A549 (cell line): Measurements from ENCODE around the gene MAPK9. TPM values are rescaled to one million over a fixed set of nuclear protein-coding genes. Genes with fewer than 3 reads are reported as not detected.
A peak's percentile ranks its signal among the peaks of the same experiment; 100 is the strongest.

Experiments
- ATAC-seq, 2 experiments: fragments of 200-7000 bp in 1 of 2; fragments of >200 bp in 1 of 2; cut with Nextera tagmentation in 1 of 2; cut with Tn5 transposase in 1 of 2; 3 replicates each; pipeline versions ENCODE4 v1.8.0 to v1.9.1; 2018 to 2020; ENCODE audit warnings: mild to moderate bottlenecking in 1 of 2, moderate library complexity in 1 of 2
- CTCF ChIA-PET: fragments of 300-600 bp; sonication (Branson Sonifier 250); formaldehyde crosslinking; extraction: SDS; loops from one replicate; lab custom pipeline; 2021; ENCODE audit warnings: antibody characterized with exemption, inconsistent platforms; lab: Yijun Ruan, JAX
- POLR2A ChIA-PET: fragments of 350-600 bp; formaldehyde crosslinking; extraction: SDS; loops from one replicate; lab custom pipeline; 2021; ENCODE audit warnings: antibody characterized with exemption, inconsistent platforms; lab: Yijun Ruan, JAX
- DNase-seq, 2 experiments: peaks; one replicate each; pipeline versions ENCODE4 v3.0.0 to v3.0.0-alpha.2; 2011 to 2016; ENCODE audit warnings: low read depth in 1 of 2, low spot score in 1 of 2
- FAIRE-seq: peaks from 2 replicates; lab custom pipeline; 2011; peaks lifted over from hg19 to GRCh38; lab: Jason Lieb, UNC
- H3K27ac ChIP-seq, 2 experiments: fragments of >200 bp; sonication (Bioruptor Twin); formaldehyde crosslinking; 3 replicates each; pipeline ENCODE4 v1.5.1; 2016 to 2017
- H3K4me1 ChIP-seq: fragments of >200 bp; sonication (Bioruptor Twin); formaldehyde crosslinking; 3 replicates; pipeline ENCODE4 v1.6.1; 2016
- H3K4me2 ChIP-seq: fragments of >200 bp; sonication (Bioruptor Twin); formaldehyde crosslinking; 3 replicates; pipeline ENCODE4 v1.6.1; 2016
- H3K4me3 ChIP-seq: fragments of >200 bp; sonication (Bioruptor Twin); formaldehyde crosslinking; 3 replicates; pipeline ENCODE4 v1.5.1; 2016
- H3K9me3 ChIP-seq: fragments of >200 bp; sonication (Bioruptor Twin); formaldehyde crosslinking; 3 replicates; pipeline ENCODE4 v1.6.1; 2016
- CBX8 ChIP-seq: fragments of 200-600 bp; sonication (generic); IDR thresholded peaks from 2 replicates; pipeline ENCODE4 v1.6.1; 2016
- CEBPB ChIP-seq, 2 experiments: fragments of >200 bp in 1 of 2; sonication (Bioruptor Twin) in 1 of 2; formaldehyde crosslinking in 1 of 2; IDR thresholded peaks; 2 replicates each; pipeline ENCODE4 v1.6.1; 2012 to 2016
- FOSL2 ChIP-seq, 2 experiments: fragments of 450-650 bp in 1 of 2; fragments of >200 bp in 1 of 2; sonication (Bioruptor Twin) in 1 of 2; formaldehyde crosslinking; IDR thresholded peaks; 2 replicates each; pipeline versions ENCODE4 v1.5.0 to v1.6.1; 2016 to 2020; ENCODE audit warnings: mild to moderate bottlenecking in 1 of 2, moderate library complexity in 1 of 2
- FOXS1 ChIP-seq: fragments of 250-450 bp; sonication (Bioruptor Pico); IDR thresholded peaks from 2 replicates; pipeline ENCODE4 v1.5.0; 2020; ENCODE audit warnings: mild to moderate bottlenecking, moderate library complexity
- GATA3 ChIP-seq: IDR thresholded peaks from 2 replicates; pipeline ENCODE4 v1.6.1; 2012; ENCODE audit warnings: borderline replicate concordance
- HMGXB4 ChIP-seq: fragments of 250-450 bp; sonication (Bioruptor Pico); IDR thresholded peaks from 2 replicates; pipeline ENCODE4 v1.5.0; 2021; ENCODE audit warnings: mild to moderate bottlenecking, moderate library complexity, borderline replicate concordance
- HOXA7 ChIP-seq: fragments of 250-450 bp; sonication (Bioruptor Pico); IDR thresholded peaks from 2 replicates; pipeline ENCODE4 v1.5.0; 2020; ENCODE audit warnings: mild to moderate bottlenecking, moderate library complexity
- HOXB5 ChIP-seq: fragments of 250-450 bp; sonication (Bioruptor Pico); IDR thresholded peaks from 2 replicates; pipeline ENCODE4 v1.5.0; 2020; ENCODE audit warnings: mild to moderate bottlenecking, moderate library complexity
- MAFK ChIP-seq: fragments of 450-650 bp; IDR thresholded peaks from 2 replicates; pipeline ENCODE4 v1.6.1; 2014; ENCODE audit not compliant: partially characterized antibody
- MYC ChIP-seq: IDR thresholded peaks from 2 replicates; pipeline ENCODE4 v1.6.1; 2012; ENCODE audit warnings: mild to moderate bottlenecking, inconsistent platforms, low read length, improper control_type of control experiment, borderline replicate concordance
- NR3C1 ChIP-seq: fragments of >200 bp; sonication (Bioruptor Twin); formaldehyde crosslinking; IDR thresholded peaks from 3 replicates; pipeline ENCODE4 v1.6.1; 2017
- PHF8 ChIP-seq: fragments of 200-600 bp; sonication (generic); IDR thresholded peaks from 2 replicates; pipeline ENCODE4 v1.6.1; 2016; ENCODE audit warnings: low read depth, mild to moderate bottlenecking, antibody characterized with exemption, moderate library complexity, borderline replicate concordance
- RAD21 ChIP-seq, 2 experiments: fragments of >200 bp in 1 of 2; sonication (Bioruptor Twin) in 1 of 2; formaldehyde crosslinking in 1 of 2; IDR thresholded peaks in 1 of 2; conservative IDR thresholded peaks in 1 of 2; 2 replicates in 1 of 2; 3 replicates in 1 of 2; pipeline ENCODE4 v1.6.1; 2012 to 2018; ENCODE audit warnings: inconsistent platforms in 1 of 2
- RARB ChIP-seq: fragments of 250-450 bp; sonication (Bioruptor Pico); IDR thresholded peaks from 2 replicates; pipeline ENCODE4 v1.8.0; 2021; ENCODE audit warnings: mild to moderate bottlenecking, moderate library complexity
- RCOR1 ChIP-seq: fragments of 150-350 bp; IDR thresholded peaks from 2 replicates; pipeline ENCODE4 v1.6.1; 2014; ENCODE audit warnings: antibody characterized with exemption, low read length, low read depth
- RFX5 ChIP-seq: fragments of 450-650 bp; IDR thresholded peaks from 2 replicates; pipeline ENCODE4 v1.7.1; 2014; ENCODE audit warnings: antibody characterized with exemption, mild to moderate bottlenecking, moderate library complexity
- SMC3 ChIP-seq: fragments of >200 bp; sonication (Bioruptor Twin); formaldehyde crosslinking; IDR thresholded peaks from 3 replicates; pipeline ENCODE4 v1.6.1; 2018; ENCODE audit warnings: inconsistent platforms
- TFCP2L1 ChIP-seq: fragments of 250-450 bp; sonication (Bioruptor Pico); IDR thresholded peaks from 2 replicates; pipeline ENCODE4 v1.5.0; 2021; ENCODE audit warnings: mild to moderate bottlenecking
- USF2 ChIP-seq: fragments of 450-650 bp; IDR thresholded peaks from 2 replicates; pipeline ENCODE4 v1.6.1; 2014; ENCODE audit warnings: antibody characterized with exemption
- ZC3H11A ChIP-seq: fragments of 450-650 bp; IDR thresholded peaks from 2 replicates; pipeline ENCODE4 v1.6.1; 2014; ENCODE audit warnings: antibody characterized with exemption, mild to moderate bottlenecking
- ZNF302 ChIP-seq: fragments of 250-450 bp; sonication (Bioruptor Pico); IDR thresholded peaks from 2 replicates; pipeline ENCODE4 v1.9.0; 2021; ENCODE audit warnings: inconsistent platforms, mild to moderate bottlenecking, moderate library complexity
- WGBS: methylation state at CpG from one replicate; pipeline ENCODE4 v1.1.6; 2017; ENCODE audit errors: missing lambda C conversion rate; 5-methylcytosine and 5-hydroxymethylcytosine counted together
- polyA plus RNA-seq, 4 experiments: library from polyadenylated mRNA; depleted of rRNA in 3 of 4; stranded (reverse); fragments of >200 nt; fragmentation: RNase III in 1 of 4; extraction: RNeasy Plus Mini Kit Qiagen cat#74134 plus additional on column Dnase treatment in 1 of 4; gene quantifications; 2 replicates in 3 of 4; 3 replicates in 1 of 4; pipeline ENCODE4 v1.2.3, GENCODE V29; 2011 to 2017
- TF ChIP-seq, protein P1 (sequence below): fragments of >200 bp; sonication (Bioruptor Twin); formaldehyde crosslinking; IDR thresholded peaks from 3 replicates; pipeline ENCODE4 v1.5.1; 2016
- TF ChIP-seq, protein P2 (sequence below): fragments of 250-450 bp; sonication (Bioruptor Pico); IDR thresholded peaks from 2 replicates; pipeline ENCODE4 v1.5.0; 2020; ENCODE audit warnings: low read depth, mild to moderate bottlenecking, moderate library complexity

The MAPK9 gene
- polyA plus RNA-seq, 2 of the 4 experiments (the other 2 are of a cell fraction): 36.6 to 66.9 TPM

DNA sequence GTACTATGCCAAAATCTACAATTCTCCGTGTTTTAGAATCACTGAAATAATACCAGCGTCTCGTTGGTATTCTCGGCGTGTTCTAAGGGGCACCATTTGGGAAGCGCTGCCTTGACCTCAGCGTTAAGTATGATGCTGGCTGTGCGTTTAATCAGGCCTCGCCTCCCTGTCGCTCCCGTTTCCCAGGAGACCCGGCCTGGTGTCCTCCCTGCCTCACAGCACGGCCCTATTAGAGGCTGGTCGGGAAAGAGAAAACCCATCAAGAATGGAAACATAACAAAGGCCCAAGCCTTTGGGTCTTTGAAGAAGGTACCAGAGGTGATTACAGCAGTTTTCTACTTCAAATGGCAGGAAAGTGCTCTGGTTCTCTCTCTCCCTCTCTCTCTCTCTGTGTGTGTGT, 31.3 kb upstream of the MAPK9 start (continued):
- no peak for TF ChIP-seq MYC
- TF ChIP-seq, protein P1, sequence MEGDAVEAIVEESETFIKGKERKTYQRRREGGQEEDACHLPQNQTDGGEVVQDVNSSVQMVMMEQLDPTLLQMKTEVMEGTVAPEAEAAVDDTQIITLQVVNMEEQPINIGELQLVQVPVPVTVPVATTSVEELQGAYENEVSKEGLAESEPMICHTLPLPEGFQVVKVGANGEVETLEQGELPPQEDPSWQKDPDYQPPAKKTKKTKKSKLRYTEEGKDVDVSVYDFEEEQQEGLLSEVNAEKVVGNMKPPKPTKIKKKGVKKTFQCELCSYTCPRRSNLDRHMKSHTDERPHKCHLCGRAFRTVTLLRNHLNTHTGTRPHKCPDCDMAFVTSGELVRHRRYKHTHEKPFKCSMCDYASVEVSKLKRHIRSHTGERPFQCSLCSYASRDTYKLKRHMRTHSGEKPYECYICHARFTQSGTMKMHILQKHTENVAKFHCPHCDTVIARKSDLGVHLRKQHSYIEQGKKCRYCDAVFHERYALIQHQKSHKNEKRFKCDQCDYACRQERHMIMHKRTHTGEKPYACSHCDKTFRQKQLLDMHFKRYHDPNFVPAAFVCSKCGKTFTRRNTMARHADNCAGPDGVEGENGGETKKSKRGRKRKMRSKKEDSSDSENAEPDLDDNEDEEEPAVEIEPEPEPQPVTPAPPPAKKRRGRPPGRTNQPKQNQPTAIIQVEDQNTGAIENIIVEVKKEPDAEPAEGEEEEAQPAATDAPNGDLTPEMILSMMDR: no peak
- TF ChIP-seq CEBPB (IDR thresholded peaks at IDR 0.05): no peak
- no peak for TF ChIP-seq HOXA7

GRCh38 chr5:180318456-180319089, 26.7 kb upstream of the MAPK9 start:
- DNase-seq (no peak), ATAC-seq (no peak), FAIRE-seq (no peak)
- no peaks in the 10 kb centered on the region for H3K9me3 ChIP-seq
- H3K4me2 ChIP-seq: no peak overlapping the region
- no peak for TF ChIP-seq HOXA7
- H3K27ac ChIP-seq: no peak overlapping the region
- ChIA-PET CTCF (interaction anchor here (1.1 to 9.9 kb wide), 5 partner anchors 11 to 153 kb away, joined by 3 to 110 read pairs (median 5); no protein-coding TSS in a partner anchor), POLR2A (no interaction called here)
- peaks cover 2% of the 10 kb centered on the region for H3K4me1 ChIP-seq
- no peak overlapping the region for H3K4me3 ChIP-seq
- WGBS: 90% methylated on average over 19 of the region's 23 CpGs

DNA sequence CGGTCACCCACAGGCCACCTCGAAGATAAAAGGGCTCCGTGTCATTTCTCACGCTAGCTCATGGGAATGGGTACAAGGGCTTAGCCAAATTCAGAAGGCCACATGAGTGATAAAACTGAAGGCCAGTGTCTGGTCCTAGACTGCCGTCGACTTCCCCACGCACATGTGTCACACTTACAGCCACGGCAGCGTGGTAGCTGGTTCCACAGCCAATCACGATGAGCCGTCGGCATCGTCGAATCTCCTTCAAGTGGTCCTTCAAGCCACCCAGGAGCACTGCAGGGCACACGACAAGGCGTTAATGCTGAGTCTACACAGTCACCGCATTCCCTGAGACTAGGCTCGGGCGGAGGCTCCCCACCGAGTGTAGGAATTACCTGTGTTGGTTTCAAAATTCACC, 24.7 kb upstream of the MAPK9 start:
- TF ChIP-seq FOXS1 (CRISPR knock-in tag) (no peak), HOXB5 (no peak), CBX8 (no peak), PHF8 (no peak), TFCP2L1 (CRISPR knock-in tag) (no peak)
- no peak for FAIRE-seq
- H3K4me1 ChIP-seq: no peaks in the 10 kb centered on the region
- no peaks in the 10 kb centered on the region for H3K9me3 ChIP-seq
- no peak overlapping the region for H3K4me3 ChIP-seq
- no peak overlapping the region for H3K4me2 ChIP-seq
- no peak for DNase-seq
- ChIA-PET POLR2A (no interaction called here), CTCF (interaction anchor here (0.7 to 9.9 kb wide), 23 partner anchors 8 to 303 kb away, joined by 3 to 110 read pairs (median 4); no protein-coding TSS in a partner anchor)
- no peak overlapping the region for H3K27ac ChIP-seq
- no peak for ATAC-seq
- WGBS: 92% methylated on average over 20 of the region's 20 CpGs

DNA sequence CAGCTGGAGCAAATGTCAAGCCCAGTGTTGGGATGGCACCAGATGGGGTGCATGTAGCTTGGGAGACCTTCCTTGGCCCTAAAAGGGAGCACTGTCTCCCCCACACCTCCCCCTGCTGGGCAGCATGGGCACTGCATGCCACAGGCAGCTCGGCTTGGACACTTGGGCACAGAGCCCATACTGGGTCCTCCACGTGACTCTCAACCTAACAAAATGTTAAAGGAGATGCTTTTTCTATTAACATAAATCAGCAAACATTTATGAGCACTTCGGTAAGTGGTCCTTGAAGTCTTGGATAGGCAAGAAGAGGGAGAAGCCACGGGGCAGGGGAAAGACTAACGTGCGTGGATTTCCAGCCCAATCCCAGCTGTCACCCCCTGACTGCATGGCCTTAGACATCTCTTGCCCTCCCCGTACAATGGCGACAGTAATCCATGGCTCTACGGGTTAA, 23.9 kb upstream of the MAPK9 start:
- no peak overlapping the region for H3K27ac ChIP-seq
- H3K9me3 ChIP-seq: no peaks in the 10 kb centered on the region
- no peaks in the 10 kb centered on the region for H3K4me1 ChIP-seq
- no peak overlapping the region for H3K4me3 ChIP-seq
- DNase-seq: peak; percentile 54 to 67
- CTCF ChIA-PET: interaction anchor here (0.7 to 9.9 kb wide), 30 partner anchors 9 to 303 kb away, joined by 3 to 110 read pairs (median 4); no protein-coding TSS in a partner anchor
- POLR2A ChIA-PET: no interaction called here
- no peak overlapping the region for H3K4me2 ChIP-seq
- FAIRE-seq: peak; percentile 73
- ATAC-seq: peak; percentile 85 to 95
- 57% methylated on average over 9 of the region's 9 CpGs for WGBS
- TF ChIP-seq ZNF302 (no peak), SMC3 (peak; percentile 60), MAFK (no peak), TFCP2L1 (CRISPR knock-in tag) (no peak), CEBPB (IDR thresholded peaks at IDR 0.05) (no peak), RCOR1 (no peak), HMGXB4 (CRISPR knock-in tag) (no peak), GATA3 (no peak), FOSL2 (IDR thresholded peaks at IDR 0.05) (no peak), FOSL2 (CRISPR knock-in tag; IDR thresholded peaks at IDR 0.05) (no peak), NR3C1 (no peak), RAD21 (conservative IDR thresholded peaks at IDR 0.05 in 1 of 2, IDR thresholded peaks at IDR 0.05 in 1 of 2) (peak; percentile 56 to 66), RARB (CRISPR knock-in tag) (no peak), RFX5 (no peak), FOXS1 (CRISPR knock-in tag) (no peak), ZC3H11A (no peak), USF2 (peak; percentile 74)
- TF ChIP-seq, protein P1: peak; percentile 78
- TF ChIP-seq, protein P2, sequence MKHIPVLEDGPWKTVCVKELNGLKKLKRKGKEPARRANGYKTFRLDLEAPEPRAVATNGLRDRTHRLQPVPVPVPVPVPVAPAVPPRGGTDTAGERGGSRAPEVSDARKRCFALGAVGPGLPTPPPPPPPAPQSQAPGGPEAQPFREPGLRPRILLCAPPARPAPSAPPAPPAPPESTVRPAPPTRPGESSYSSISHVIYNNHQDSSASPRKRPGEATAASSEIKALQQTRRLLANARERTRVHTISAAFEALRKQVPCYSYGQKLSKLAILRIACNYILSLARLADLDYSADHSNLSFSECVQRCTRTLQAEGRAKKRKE (CRISPR knock-in tag): no peak
